Stimulated activated naive CD8-positive, alpha-beta T cell treated with anti-CD3 and anti-CD28 coated beads, Interleukin-15, amount 100 ng/mL, for 72 hours (primary cell): ENCODE data around the gene BACH2.

ENCODE experiments used
- ATAC-seq: fragments of 150-1000 bp; cut with Tn5 transposase; 2 replicates; pipeline ENCODE4 v1.10.0; 2021; ENCODE audit warnings: mild to moderate bottlenecking, moderate library complexity
- DNase-seq, 2 donors: peaks; one replicate each; pipeline ENCODE4 v3.0.0; 2021 to 2022
- H3K27ac Mint-ChIP-seq, 2 donors: one replicate each; pipeline ENCODE4 v1.8.0; 2022; ENCODE audit warnings: mild to moderate bottlenecking in 2 of 2, mixed read lengths in 2 of 2, moderate library complexity in 2 of 2
- H3K27me3 Mint-ChIP-seq: one replicate; pipeline ENCODE4 v1.8.0; 2022; ENCODE audit warnings: mixed read lengths
- H3K4me1 Mint-ChIP-seq: one replicate; pipeline ENCODE4 v1.8.0; 2022; ENCODE audit warnings: mild to moderate bottlenecking, mixed read lengths
- H3K4me3 Mint-ChIP-seq, 2 donors: one replicate each; pipeline ENCODE4 v1.8.0; 2022; ENCODE audit warnings: mild to moderate bottlenecking in 2 of 2, mixed read lengths in 2 of 2, moderate library complexity in 1 of 2
- H3K9me3 Mint-ChIP-seq, 2 donors: one replicate each; pipeline ENCODE4 v1.8.0; 2022; ENCODE audit warnings: mixed read lengths in 2 of 2

The BACH2 gene

DNA sequence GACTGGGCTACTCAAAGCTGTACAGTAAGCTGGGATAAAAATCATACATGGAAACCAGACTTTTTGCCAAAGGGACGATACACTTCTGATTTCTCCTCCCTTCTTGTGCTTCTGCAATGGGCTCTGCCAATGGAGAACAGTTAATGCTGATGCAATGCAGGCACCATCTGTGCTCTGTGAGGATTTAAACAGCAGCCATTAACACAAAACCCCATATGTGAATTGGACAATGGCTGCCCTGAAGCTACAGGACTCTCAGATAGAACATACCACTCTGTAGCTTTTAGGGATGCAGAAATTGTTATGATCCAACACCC, 330.5 kb downstream of the BACH2 start:
- no peaks in the 10 kb centered on the region for H3K4me1 Mint-ChIP-seq
- H3K27ac Mint-ChIP-seq = peak overlapping the region; percentile 76 to 83
- H3K4me3 Mint-ChIP-seq = no peak overlapping the region
- H3K9me3 Mint-ChIP-seq = no peaks in the 10 kb centered on the region
- DNase-seq (no peak), ATAC-seq (no peak)
- no peaks in the 10 kb centered on the region for H3K27me3 Mint-ChIP-seq

- no peak overlapping the region for H3K4me3 Mint-ChIP-seq
- H3K27me3 Mint-ChIP-seq = no peaks in the 10 kb centered on the region
- no peaks in the 10 kb centered on the region for H3K4me1 Mint-ChIP-seq
- H3K9me3 Mint-ChIP-seq = no peaks in the 10 kb centered on the region
- DNase-seq (no peak), ATAC-seq (peak; percentile 21)
- peak overlapping the region; percentile 76 to 83 for H3K27ac Mint-ChIP-seq
Measured at GRCh38 chr6:89965441-89966227, 331.0 kb downstream of the BACH2 start.

DNA sequence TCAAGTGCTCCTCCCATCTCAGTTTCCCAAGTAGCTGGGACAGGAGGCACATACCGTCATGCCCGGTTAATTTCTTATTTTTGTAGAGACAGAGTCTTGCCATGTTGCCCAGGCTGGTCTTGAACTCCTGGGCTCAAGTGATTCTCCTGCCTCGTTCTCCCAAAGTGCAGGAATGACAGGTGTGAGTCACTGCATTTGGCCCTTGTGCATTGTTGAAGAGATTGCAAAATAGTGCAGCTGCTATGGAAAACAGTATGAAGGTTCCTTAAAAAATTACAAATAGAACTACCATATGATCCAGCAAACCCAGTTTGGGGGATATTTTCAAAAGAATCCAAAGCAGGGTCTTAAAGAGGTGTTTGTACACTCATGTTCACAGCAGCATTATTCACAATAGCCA, 333.3 kb downstream of the BACH2 start:
- no peak for ATAC-seq
- Mint-ChIP-seq H3K27me3 (no peaks in the 10 kb centered on the region), H3K4me3 (peak overlapping the region in 1 of 2 donors; percentile 14), H3K27ac (peak overlapping the region in 1 of 2 donors; percentile 43), H3K9me3 (no peaks in the 10 kb centered on the region), H3K4me1 (no peaks in the 10 kb centered on the region)
- DNase-seq = no peak

DNA sequence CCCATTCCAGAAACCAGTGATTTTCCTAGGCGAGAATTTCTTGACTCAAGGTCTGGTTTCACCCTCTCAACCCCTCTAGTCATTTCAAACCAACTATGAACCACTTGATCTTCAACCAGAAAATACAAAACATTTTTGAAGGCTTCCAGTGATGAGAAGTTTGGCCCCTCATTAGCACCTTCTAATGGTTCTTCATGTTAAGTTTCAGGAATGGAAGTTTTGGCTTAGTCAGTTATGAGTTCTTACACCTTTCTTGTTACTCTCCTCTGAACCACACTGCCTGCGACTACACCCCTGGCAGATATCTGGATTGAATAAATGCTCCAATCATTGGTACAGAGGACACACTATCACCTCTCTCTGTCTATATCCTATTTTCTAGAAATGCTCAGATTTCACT, 335.2 kb downstream of the BACH2 start:
- no peak for DNase-seq
- Mint-ChIP-seq H3K4me1 (peaks cover 12% of the 10 kb centered on the region), H3K9me3 (no peaks in the 10 kb centered on the region), H3K27me3 (no peaks in the 10 kb centered on the region), H3K27ac (peak overlapping the region in 1 of 2 donors; percentile 72), H3K4me3 (peak overlapping the region; percentile 29 to 79)
- ATAC-seq = peak; percentile 77

GRCh38 chr6:89959883-89960282, 336.8 kb downstream of the BACH2 start:
- H3K27me3 Mint-ChIP-seq = no peaks in the 10 kb centered on the region
- peaks cover 28% of the 10 kb centered on the region for H3K4me1 Mint-ChIP-seq
- DNase-seq (no peak), ATAC-seq (no peak)
- peak overlapping the region in 1 of 2 donors; percentile 88 for H3K27ac Mint-ChIP-seq
- H3K9me3 Mint-ChIP-seq = no peaks in the 10 kb centered on the region
- H3K4me3 Mint-ChIP-seq = peak overlapping the region in 1 of 2 donors; percentile 2

DNA sequence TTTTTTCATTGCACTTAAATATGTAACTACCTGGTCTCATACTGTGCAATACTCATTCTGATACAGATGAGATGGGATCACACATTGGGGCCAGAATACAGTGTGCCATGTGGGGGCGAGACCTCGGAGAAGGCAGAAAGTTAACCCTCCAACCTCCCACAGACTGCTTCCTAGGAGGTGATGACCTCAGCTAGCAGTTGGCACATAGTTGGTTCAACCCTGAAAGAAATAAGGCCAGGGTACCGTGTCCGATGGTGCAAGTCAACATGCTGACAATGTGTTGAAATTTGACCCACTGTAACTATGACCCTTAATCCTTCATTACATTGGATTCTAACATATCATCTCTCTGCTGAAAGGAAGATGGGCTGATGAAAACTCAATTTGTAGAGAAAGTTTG, 340.5 kb downstream of the BACH2 start:
- peaks cover 65% of the 10 kb centered on the region for H3K4me1 Mint-ChIP-seq
- H3K27me3 Mint-ChIP-seq = no peaks in the 10 kb centered on the region
- ATAC-seq (peak; percentile 48), DNase-seq (peak in 1 of 2 donors; percentile 42)
- peak overlapping the region in 1 of 2 donors; percentile 10 for H3K4me3 Mint-ChIP-seq
- H3K27ac Mint-ChIP-seq = peak overlapping the region in 1 of 2 donors; percentile 1
- no peaks in the 10 kb centered on the region for H3K9me3 Mint-ChIP-seq

GRCh38 chr6:89955364-89955763, 341.3 kb downstream of the BACH2 start:
- H3K4me3 Mint-ChIP-seq = peak overlapping the region; percentile 19 to 47
- ATAC-seq (no peak), DNase-seq (no peak)
- H3K27me3 Mint-ChIP-seq = no peaks in the 10 kb centered on the region
- peaks cover 73% of the 10 kb centered on the region for H3K4me1 Mint-ChIP-seq
- peak overlapping the region; percentile 73 to 92 for H3K27ac Mint-ChIP-seq
- H3K9me3 Mint-ChIP-seq = no peaks in the 10 kb centered on the region

DNA sequence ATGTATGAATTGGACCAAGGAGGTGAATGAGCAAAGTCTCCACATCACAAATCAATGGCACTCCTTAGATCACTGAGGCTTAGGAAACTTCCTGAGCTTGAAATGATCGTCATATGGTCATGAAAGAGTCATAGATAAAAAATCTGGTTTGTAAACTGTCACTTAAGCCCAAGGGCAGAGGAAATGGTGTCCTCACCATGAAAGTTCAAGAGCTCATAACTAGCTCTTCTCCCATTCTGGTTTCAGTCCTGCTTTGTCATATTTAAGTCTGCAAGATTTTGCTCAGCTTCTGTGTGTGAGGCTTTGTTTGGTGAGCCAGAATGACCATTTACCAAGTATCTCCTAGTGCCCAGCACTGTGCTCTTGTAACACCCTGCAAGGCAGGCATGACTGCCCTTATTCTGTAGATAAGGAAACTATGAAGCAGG, 341.9 kb downstream of the BACH2 start:
- H3K27ac Mint-ChIP-seq = peak overlapping the region; percentile 73 to 92
- ATAC-seq (peak; percentile 76), DNase-seq (peak in 1 of 2 donors; percentile 45)
- H3K4me3 Mint-ChIP-seq = peak overlapping the region; percentile 19 to 52
- H3K4me1 Mint-ChIP-seq = peaks cover 79% of the 10 kb centered on the region
- H3K9me3 Mint-ChIP-seq = no peaks in the 10 kb centered on the region
- H3K27me3 Mint-ChIP-seq = no peaks in the 10 kb centered on the region

DNA sequence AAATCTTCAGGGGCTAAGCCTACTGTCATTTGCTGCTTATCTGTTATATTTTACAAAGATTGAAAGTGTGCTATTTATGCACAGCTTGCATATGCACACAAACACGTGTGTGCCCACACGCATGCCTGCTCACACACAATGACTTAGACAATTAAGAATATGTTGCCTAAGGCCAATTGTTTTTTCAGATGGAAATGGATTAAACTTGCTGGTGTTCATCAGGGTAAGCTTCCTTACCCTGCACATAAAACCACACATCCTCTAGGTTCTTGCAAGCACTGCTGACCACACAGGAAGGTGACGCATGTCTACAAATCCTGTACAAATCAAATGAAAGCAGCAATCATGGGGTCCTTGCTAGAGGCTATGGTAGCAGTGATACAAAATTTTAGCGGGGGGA, 344.0 kb downstream of the BACH2 start:
- no peaks in the 10 kb centered on the region for H3K27me3 Mint-ChIP-seq
- peak overlapping the region; percentile 21 to 55 for H3K4me3 Mint-ChIP-seq
- ATAC-seq (peak; percentile 84), DNase-seq (peak; percentile 41 to 67)
- H3K4me1 Mint-ChIP-seq = peaks cover 94% of the 10 kb centered on the region
- H3K27ac Mint-ChIP-seq = peak overlapping the region; percentile 89 to 92
- no peaks in the 10 kb centered on the region for H3K9me3 Mint-ChIP-seq

DNA sequence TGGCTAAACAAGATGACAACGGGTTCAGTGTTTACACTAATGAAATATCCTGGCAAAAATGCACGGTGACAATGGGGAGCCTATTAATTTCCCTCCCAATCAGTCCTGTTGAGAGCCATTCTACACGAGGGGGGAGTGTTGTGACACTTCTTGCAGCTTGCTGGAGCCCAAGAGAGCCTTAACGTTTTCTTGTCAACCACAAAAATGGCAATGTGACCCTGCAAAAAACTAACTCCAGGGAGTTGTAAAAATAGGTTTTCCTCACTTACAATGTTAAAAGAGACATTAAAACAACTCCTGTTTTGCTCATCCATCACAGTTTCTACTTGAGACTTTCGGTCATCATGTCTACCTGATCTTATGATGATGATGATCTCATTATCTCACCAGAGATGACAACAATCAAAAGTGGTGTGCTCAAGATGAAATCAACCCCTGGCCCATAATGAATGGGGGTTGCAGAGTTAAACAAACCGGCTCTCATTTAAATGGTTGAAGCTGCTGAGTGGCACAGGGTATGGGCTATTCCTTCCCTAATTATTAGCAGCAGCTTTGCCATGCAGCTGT, 344.5 kb downstream of the BACH2 start:
- Mint-ChIP-seq H3K4me3 (peak overlapping the region; percentile 21 to 55), H3K27ac (peak overlapping the region; percentile 89 to 92), H3K9me3 (no peaks in the 10 kb centered on the region), H3K27me3 (no peaks in the 10 kb centered on the region), H3K4me1 (peaks cover 92% of the 10 kb centered on the region)
- peak; percentile 66 for ATAC-seq
- DNase-seq = peak in 1 of 2 donors; percentile 38

- DNase-seq (no peak), ATAC-seq (no peak)
- H3K9me3 Mint-ChIP-seq = no peaks in the 10 kb centered on the region
- H3K27ac Mint-ChIP-seq = peak overlapping the region in 1 of 2 donors; percentile 93
- peaks cover 92% of the 10 kb centered on the region for H3K4me1 Mint-ChIP-seq
- peak overlapping the region in 1 of 2 donors; percentile 37 for H3K4me3 Mint-ChIP-seq
- H3K27me3 Mint-ChIP-seq = no peaks in the 10 kb centered on the region
Measured at GRCh38 chr6:89951574-89952104, 345.0 kb downstream of the BACH2 start.

DNA sequence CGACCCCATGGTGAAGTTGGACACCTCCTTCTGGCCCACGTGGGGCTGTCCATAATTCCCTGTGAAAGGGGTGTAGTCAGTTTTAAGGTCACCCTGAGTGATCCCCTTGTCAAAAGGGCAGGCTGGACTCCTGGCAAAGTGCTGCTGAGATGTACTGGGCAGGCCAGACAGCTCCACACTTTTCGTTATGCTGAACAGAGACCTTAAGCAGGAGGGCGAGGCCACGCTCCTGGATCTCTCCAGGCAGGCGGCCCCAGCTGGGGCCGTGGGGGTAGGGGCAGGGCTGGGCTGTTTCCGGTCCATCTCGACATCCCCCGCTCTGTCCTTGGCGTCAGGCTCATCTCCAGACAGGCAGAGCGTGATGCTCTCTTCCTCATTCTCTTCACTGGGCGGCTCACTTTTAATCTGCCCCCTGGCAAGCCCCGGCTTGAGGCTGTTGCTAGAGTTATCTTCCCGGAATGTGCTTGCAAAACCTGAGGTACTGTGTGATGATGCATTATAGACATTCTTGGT, 345.7 kb downstream of the BACH2 start:
- Mint-ChIP-seq H3K27ac (peak overlapping the region in 1 of 2 donors; percentile 93), H3K4me1 (peaks cover 92% of the 10 kb centered on the region), H3K4me3 (peak overlapping the region in 1 of 2 donors; percentile 37), H3K9me3 (no peaks in the 10 kb centered on the region), H3K27me3 (no peaks in the 10 kb centered on the region)
- no peak for ATAC-seq
- no peak for DNase-seq

- no peak overlapping the region for H3K4me3 Mint-ChIP-seq
- no peak for ATAC-seq
- H3K27ac Mint-ChIP-seq = peak overlapping the region in 1 of 2 donors; percentile 82
- no peaks in the 10 kb centered on the region for H3K27me3 Mint-ChIP-seq
- no peaks in the 10 kb centered on the region for H3K9me3 Mint-ChIP-seq
- peaks cover 92% of the 10 kb centered on the region for H3K4me1 Mint-ChIP-seq
- no peak for DNase-seq
Measured at GRCh38 chr6:89950446-89950845, 346.2 kb downstream of the BACH2 start.

GRCh38 chr6:89948876-89949275, 347.8 kb downstream of the BACH2 start:
- Mint-ChIP-seq H3K4me1 (peaks cover 92% of the 10 kb centered on the region), H3K4me3 (no peak overlapping the region), H3K27ac (no peak overlapping the region), H3K27me3 (no peaks in the 10 kb centered on the region), H3K9me3 (no peaks in the 10 kb centered on the region)
- ATAC-seq = no peak
- DNase-seq = no peak

DNA sequence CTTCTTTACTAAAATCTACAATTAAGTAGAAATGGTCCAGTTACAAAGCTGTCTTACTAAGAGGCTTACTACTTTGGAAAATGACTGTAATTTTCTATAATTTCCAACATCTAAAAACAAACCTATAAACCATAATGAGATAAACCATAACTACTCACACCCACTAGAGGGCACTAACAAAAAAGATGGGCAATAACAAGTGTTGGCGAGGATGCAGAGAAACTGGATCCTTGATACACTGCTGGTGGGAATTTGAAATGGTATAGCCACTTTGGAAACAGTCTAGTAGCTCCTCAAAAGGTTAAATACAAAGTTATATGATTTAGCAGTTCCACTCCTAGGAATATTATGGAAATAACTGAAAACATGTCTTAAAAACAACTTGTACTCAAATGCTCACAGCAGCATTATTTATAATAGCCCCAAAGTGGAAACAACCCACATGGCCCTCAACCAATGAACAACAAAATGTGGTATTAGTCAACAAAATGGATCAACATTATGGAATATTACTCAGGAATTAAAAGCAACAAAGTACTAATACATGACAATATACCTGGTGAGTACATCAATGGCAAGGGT, 351.7 kb downstream of the BACH2 start:
- Mint-ChIP-seq H3K27me3 (no peaks in the 10 kb centered on the region), H3K4me3 (no peak overlapping the region), H3K4me1 (peaks cover 92% of the 10 kb centered on the region), H3K9me3 (no peaks in the 10 kb centered on the region), H3K27ac (peak overlapping the region; percentile 31 to 58)
- DNase-seq (no peak), ATAC-seq (no peak)
